HG02970 (cell line): ENCODE data around the gene GLRX2.

ENCODE experiments used
- ATAC-seq: cut with Tn5 transposase; IDR thresholded peaks from one replicate; pipeline ENCODE4 v1.9.1; 2021; ENCODE audit warnings: mild to moderate bottlenecking, moderate library complexity, moderate number of reproducible peaks; ENCODE audit not compliant: unreplicated experiment, low FRiP score

GLRX2 gene

GRCh38 chr1:193113258-193113991, 8.2 kb upstream of the GLRX2 start:
- no peak for ATAC-seq

DNA sequence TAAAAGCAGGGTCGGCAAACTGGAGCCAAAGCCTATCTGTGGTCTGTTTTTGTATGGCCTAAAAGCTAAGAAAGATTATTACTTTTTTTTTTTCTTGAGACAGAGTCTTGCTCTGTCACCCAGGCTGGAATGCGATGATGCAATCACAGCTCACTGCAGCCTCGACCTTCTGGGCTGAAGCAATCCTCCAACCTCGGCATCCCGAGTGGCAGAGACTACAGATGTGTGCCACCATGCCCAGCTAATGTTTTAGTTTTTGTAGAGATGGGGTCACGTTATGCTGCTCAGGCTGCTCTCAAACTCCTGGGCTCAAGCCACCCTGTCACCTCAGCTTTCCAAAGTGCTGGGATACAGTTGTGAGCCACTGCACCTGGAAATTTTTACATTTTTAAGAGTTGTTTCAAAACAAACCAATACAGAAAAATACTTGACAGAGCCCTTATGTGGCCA, 6.5 kb upstream of the GLRX2 start:
- ATAC-seq, result no peak

DNA sequence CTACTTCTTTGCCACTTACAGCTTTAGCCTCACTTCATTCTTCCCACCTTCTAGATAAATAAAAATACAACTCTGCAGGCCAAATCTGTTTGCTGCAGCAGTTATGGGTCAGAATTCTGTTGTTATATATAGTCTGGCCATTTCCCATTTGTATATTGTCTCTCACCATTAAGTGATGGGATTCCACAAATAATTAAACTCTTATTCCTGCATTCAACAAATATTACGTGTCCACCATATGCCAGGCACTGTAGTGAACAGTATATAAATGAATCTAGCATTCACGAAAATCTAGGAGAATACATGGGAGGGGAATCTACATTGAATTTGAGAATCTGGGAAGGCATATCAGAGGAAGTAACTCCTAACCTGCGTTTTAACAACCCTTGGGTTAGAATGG, 5.7 kb upstream of the GLRX2 start:
- ATAC-seq, result no peak

DNA sequence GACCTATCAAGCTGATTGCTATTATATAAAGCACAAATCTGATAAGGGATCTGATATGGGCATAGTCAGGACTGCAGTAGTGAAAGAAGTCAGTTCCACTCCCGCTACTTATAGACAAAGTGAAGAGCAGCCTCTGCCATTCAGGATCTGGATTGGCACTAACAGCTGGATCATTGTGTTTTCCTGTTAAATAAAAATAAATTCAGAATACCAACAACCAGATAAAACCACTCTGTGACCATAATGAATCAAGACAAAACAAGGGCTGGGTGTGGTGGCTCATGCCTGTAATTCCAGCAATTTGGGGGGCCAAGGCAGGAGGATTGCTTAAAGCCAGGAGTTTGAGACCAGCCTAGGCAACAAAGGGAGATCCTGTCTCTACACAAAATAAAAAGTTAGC, 5.0 kb upstream of the GLRX2 start:
- ATAC-seq, result no peak

- ATAC-seq, result no peak
Observed at GRCh38 chr1:193109619-193110018, 4.4 kb upstream of the GLRX2 start.

DNA sequence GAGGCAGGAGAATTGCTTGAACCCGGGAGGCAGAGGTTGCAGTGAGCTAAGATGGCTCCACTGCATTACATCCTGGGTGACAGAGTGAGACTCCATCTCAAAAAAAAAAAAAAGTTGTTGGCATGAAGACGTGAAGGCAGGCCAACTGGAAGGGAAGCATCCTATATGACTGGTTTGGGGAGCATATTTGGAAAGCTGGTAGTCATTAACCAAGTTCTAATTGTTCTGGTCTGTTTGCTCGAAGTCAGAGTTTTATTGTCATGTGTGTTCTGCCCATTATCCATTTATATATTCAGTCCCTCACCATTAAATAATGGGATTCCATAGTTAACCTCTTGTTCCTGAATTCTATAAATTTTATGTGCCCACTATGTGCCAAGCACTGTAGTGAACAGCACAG, 3.3 kb upstream of the GLRX2 start:
- no peak for ATAC-seq

DNA sequence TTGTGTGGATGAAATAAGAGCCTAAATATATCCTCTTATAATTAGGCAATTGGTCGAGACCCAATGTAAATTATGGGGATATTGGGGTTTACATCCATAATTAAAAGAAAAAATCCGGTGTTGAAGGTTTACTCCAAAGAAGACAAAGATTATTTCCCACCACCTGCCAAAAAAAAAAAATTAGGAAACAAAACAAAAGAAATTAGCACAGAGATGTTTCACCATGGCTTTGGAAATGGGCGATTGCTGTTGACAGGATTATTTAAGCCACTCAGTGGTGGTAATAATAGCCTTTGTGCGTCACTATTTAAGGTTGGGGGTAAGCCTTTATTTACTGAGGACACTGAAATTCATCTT, 585 bp upstream of the GLRX2 start:
- no peak for ATAC-seq

- peak; percentile 22 for ATAC-seq
Observed at GRCh38 chr1:193104502-193104906, 710 bp downstream of the GLRX2 start.

GRCh38 chr1:193103759-193104501, 1.3 kb downstream of the GLRX2 start:
- ATAC-seq, result no peak

- ATAC-seq, result no peak
Observed at GRCh38 chr1:193102662-193103061, 2.6 kb downstream of the GLRX2 start.

GRCh38 chr1:193094112-193094511, 11.1 kb downstream of the GLRX2 start:
- ATAC-seq, result no peak

DNA sequence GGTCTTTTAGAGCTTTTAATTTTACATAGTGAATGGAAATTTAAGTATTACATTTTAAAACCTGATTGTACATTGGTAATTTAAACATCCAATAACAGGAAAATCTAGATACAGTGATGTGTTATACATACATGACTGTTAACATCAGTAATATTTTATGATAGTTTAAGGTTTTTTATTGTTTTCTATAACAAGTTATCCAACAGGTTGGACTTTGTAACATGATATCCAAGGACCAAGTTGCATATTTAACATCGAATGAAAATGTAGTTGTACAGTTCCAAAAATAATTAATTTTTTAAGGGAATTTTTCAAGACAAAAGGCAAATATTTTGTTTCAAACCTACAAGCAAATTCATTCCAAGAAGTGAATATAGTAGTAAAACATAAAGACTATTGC, 14.3 kb downstream of the GLRX2 start:
- no peak for ATAC-seq

DNA sequence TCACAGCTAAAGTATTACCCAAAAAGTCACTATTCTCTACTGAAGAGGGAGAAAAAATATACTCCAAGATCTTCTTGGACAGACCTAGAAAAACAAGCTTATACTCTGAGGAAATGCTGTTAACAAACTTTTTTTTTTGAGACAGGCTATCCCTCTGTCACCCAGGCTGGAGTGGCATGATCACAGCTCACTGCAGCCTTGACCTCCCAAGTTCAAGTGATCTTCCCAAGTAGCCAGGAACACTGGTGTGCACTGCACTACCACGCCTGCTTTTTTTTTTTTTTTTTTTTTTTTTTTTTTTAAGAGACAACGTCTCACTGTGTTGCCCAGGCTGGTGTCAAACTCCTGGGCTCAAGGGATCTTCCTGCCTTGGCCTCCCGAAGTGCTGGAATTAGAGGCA, 17.3 kb downstream of the GLRX2 start:
- no peak for ATAC-seq

DNA sequence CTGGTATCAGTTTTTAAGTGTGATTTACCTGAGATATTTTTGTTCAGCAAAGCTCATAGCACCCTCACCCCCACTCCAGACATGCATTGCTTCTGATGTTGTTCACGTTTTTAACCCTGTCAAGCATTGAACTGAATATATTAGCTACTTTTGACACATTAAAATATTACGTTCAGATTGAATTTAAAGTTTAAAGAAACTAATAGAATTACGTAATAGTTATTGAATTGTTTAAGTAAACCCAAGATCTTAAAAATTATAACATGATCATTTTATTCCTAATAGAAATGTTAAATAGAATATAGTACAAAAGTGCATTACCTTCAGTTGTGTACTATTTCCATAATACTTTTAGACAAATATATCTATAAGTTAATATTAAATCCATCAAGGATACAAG, 18.9 kb downstream of the GLRX2 start:
- no peak for ATAC-seq

GRCh38 chr1:193085263-193085662, 20.0 kb downstream of the GLRX2 start:
- no peak for ATAC-seq

- peak; percentile 75 for ATAC-seq
Observed at GRCh38 chr1:193083365-193084088, 21.7 kb downstream of the GLRX2 start.

GRCh38 chr1:193079187-193079586, 26.0 kb downstream of the GLRX2 start:
- ATAC-seq, result no peak

GRCh38 chr1:193077991-193078390, 27.2 kb downstream of the GLRX2 start:
- ATAC-seq, result no peak

GRCh38 chr1:193070942-193071341, 34.3 kb downstream of the GLRX2 start:
- ATAC-seq, result no peak

GRCh38 chr1:193070386-193070753, 34.8 kb downstream of the GLRX2 start:
- ATAC-seq, result no peak

DNA sequence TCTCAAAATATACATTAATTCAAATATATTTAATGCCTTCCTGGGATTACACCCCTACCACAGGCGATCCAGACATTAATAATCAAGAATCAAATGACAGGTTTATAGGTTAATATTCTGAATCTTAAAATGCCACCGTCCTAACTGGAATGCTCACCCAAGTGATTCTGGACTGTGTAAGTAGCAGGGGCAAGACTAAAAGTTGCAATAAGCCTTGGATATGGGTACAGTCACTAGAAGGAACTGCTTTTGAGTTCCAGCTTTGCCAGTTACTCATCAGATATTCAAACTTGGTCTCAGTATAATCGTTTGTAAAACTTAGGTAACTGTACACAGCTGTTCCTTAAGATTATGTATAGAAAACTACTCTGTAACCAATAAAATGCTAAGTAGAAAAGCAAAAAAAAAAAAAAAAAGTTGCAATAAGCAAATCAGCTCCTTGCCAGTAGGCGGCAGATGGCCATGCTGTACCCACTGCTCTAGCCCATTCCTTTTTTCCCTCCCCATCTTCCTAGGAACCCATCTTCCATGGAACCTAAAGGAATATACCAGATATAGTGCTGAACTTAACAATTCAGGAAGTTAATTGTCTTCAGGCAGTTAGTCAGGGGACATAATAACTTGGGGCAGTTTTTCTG, 35.3 kb downstream of the GLRX2 start:
- ATAC-seq, result no peak
